HG02642 (cell line): ENCODE data around the gene BLVRA.
"Not testable (repeated sequence)": the region's sequence is repeated elsewhere in the genome, so short reads cannot be mapped to it uniquely, and the experiment has no call there.

ENCODE experiments used
- ATAC-seq: cut with Tn5 transposase; IDR thresholded peaks from one replicate; pipeline ENCODE4 v1.9.1; 2021; ENCODE audit warnings: mild to moderate bottlenecking; ENCODE audit not compliant: unreplicated experiment, poor library complexity

The BLVRA gene, protein sequence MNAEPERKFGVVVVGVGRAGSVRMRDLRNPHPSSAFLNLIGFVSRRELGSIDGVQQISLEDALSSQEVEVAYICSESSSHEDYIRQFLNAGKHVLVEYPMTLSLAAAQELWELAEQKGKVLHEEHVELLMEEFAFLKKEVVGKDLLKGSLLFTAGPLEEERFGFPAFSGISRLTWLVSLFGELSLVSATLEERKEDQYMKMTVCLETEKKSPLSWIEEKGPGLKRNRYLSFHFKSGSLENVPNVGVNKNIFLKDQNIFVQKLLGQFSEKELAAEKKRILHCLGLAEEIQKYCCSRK

DNA sequence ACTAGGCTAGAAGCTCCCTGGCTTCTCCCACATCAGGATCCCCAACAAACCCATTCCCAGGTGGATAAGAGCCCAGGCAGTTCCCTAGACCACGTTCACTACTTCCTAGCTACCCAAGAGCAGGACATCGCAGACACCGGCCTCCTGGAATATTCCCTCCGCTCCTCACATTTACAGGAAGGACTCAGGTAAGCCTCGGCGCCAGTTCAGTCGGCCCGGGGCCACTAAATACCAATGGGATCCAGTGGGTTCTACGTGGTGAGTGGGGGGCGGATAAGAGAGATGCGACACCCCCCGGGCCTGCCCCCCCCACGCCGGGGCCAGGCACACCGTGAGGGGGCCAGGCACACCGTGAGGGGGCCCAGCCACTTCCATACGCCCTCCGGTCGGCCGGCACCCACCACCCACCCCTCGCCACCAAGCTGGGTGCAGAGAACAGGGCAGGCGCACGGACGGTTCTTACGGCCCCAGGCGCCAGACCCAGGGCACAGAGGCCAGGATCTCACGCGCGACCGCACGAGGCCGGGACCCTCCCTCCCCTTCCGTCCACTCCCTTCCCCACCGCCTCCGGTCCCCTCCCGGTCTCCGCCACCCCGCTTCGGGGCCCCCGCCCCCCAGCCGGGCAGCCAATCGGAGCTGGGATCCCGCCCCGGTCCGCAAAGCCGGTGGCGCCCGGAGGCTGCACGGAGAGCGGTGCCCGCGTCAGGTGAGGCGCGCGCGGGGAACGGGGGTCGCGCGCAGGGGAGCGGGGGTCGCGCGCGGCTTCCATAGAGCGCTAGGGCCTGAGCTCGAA is at the start of gene BLVRA:
BLVRA (plus strand) TSS at position 652 of the 793 bp plus-strand sequence. CDS start 12,479 bp downstream, outside the sequence.
- ATAC-seq, result peak; percentile 79

GRCh38 chr7:43711503-43711902 is 47.0 kb upstream of the BLVRA start:
- no peak for ATAC-seq

DNA sequence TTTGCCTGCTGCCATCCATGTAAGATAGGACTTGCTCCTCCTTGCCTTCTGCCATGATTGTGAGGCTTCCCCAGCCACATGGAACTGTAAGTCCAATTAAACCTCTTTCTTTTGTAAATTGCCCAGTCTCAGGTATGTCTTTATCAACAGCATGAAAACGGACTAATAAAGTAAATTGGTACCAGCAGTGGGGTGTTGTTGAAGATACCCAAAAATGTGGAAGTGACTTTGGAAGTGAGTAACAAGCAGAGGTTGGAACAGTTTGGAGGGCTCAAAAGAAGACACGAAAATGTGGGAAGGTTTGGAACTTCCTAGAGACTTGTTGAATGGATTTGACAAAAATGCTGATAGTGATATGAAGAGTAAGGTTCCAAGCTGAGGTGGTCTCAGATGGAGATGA is 42.5 kb upstream of the BLVRA start:
- ATAC-seq, result not testable (repeated sequence)

- ATAC-seq, result no peak
Observed at GRCh38 chr7:43716598-43716997, 41.9 kb upstream of the BLVRA start.

DNA sequence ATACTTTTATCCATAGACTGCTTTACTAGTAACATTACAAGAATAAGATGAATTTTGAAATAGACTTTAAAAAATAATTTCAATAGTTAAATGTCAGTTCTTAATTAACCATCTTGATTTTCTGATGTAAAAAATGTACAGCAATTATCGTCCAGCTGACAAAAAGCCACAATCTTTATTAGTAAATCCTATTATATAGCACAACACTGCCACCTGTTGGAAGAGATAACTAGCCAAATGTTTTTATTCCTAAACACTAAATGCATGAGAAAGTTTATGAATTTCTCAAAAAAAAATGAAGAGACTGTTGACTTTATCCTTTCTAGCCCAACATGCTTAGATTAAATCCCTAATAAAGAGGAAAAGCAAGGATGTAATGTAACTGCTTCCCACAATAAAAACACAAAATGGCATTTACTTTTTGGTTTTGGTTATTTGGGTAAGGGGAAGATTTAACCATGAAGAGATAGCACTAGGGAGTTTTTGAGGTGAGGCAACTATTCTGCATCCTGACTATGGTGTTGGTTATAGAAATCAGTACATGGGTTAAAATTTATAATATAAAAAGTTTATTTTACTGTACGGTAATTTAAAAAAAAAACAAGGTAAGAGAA is 37.2 kb upstream of the BLVRA start:
- ATAC-seq, result no peak

DNA sequence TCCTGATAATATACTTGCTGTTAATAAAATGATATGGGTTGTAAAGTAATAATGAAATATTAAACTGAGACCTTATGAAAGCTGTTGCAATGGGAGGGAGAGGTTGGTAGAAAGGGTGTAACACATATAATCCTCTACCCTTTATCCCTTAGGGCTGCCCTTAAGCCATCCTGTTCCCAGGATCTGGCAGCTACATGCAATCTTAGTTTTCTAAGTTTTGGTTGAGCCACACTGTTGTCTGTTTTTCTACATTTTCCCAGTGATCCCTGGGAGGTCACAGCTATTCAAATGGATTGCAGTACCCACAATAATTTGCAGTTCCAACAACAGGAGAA is 35.5 kb upstream of the BLVRA start:
- no peak for ATAC-seq

DNA sequence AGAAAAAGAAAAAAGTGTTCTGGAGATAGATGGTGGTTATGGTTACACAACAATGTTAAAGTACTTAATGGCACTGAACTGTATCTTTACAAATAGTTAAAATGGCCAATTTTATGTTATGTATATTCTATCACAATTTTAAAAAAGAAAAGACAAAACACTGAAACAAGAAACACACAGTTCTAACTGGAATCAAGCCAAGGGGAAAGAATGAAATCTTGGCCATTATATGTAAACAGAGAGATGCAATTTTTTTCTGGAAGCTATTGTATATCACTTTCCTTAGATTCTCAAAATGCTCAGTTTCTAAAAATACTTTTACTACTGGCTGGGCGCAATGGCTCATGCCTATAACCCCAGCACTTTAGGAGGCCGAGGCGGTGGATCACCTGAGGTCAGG is 33.2 kb upstream of the BLVRA start:
- no peak for ATAC-seq

- no peak for ATAC-seq
Observed at GRCh38 chr7:43726466-43726865, 32.0 kb upstream of the BLVRA start.

GRCh38 chr7:43727003-43727402 is 31.5 kb upstream of the BLVRA start:
- ATAC-seq, result no peak

GRCh38 chr7:43727494-43727893 is 31.0 kb upstream of the BLVRA start:
- ATAC-seq, result no peak

DNA sequence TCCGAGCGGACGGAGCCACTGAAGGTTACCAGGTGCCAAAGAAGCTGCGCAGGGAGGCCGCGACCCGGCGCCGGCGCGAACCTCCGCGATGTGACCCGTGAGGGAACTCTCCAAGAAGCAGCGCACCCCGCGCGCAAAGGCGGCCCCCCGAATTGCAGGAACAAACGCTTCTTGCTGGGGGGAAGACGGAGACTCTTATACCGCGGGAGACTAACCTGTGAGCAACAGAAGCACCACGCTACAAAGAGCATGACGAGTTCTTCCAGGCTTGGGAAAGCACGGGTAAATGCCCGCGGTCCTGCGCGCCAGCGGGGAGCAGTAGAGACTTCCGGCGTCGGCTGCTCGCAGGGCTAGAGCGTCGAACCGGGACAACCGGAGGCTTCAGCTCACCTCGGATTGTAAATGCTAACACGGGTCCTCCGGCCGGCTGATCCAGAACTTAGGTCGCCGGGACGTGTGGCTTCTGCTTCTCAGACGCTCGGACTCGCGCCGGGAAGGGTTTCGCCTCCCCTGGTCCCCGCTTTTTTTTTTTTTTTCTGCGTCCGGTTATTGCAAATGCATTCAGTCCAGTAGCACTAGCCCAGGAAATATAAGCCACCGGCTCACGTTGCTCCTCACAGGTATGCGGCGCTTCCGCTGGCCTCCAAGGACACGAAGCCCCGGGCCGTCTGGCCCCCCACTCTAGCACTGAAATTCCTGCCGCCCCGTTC is 29.1 kb upstream of the BLVRA start, which contains the start of gene COA1:
COA1 (minus strand) TSS at position 310 of the 710 bp plus-strand sequence. CDS start 80,909 bp downstream, outside the sequence.
- peak; percentile 88 for ATAC-seq

DNA sequence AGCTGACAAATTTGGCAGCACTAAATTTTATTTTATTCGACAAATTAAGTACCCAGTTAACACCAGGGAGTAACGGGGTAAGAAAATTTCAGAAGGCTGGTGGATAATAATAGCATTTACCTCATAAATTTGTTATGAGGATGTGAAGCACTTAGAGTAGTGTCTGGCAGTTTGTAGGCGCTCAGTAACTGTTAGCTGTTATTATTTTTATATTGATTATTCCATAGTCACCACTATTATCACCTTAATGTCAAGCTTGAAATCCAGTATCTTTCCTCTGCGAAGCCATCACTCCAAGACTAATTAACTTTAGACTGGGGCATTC is 28.6 kb upstream of the BLVRA start:
- ATAC-seq, result no peak

DNA sequence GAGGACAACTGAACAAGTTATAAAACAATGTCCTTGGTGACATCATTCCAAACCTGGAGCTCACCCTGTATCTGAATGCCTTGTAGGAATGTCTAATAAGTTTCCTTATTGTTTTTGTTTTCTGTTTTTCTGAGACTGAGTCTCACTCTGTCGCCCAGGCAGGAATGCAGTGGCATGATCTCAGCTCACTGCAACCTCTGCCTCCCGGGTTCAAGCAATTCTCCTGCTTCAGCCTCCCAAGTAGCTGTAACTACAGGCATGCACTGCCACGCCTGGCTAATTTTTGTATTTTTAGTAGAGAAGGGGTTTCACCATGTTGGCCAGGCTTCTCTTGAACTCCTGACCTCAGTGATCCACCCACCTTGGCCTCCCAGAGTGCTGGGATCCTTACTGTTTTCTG is 27.0 kb upstream of the BLVRA start:
- not testable (repeated sequence) for ATAC-seq

GRCh38 chr7:43734575-43735332 is 23.7 kb upstream of the BLVRA start:
- not testable (repeated sequence) for ATAC-seq

- peak; percentile 26 for ATAC-seq
Observed at GRCh38 chr7:43735403-43735801, 23.1 kb upstream of the BLVRA start.

DNA sequence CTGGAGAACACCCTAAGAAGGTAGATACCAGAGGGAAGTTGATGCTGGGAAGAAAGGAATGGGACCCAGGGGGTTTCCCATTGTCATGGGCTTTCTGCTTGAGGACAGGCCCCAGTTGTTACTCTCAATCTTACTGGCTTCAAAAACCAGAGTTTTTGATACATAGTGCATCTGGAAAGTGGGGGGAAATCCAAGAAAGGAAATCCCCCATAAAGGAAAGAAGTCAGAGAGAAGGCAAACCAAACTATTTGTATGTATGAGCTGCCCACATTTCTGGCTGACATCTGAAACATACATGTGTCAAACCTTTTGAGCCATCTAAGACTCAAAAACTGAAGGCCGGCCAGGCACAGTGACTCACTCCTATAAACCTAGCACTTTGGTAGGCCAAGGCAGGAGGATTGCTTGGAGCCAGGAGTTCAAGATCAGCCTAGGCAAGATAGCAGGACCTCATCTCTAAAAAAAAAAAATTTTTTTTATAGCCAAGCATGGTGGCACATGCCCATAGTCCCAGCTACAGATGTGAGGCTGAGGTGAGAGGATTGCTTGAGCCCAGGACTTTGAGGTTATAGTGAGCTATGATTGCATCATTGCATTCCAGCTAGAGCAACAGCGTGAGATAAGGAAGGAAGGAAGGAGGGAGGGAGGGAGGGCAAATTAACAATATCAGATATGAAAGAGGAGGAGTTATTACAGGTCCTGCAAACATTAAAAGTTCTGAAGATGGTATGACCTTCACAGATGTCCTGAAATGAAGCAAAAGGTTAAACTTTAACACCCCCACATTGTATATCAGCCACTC is 22.5 kb upstream of the BLVRA start:
- ATAC-seq, result peak; percentile 75

- ATAC-seq, result no peak
Observed at GRCh38 chr7:43737467-43738127, 20.9 kb upstream of the BLVRA start.

DNA sequence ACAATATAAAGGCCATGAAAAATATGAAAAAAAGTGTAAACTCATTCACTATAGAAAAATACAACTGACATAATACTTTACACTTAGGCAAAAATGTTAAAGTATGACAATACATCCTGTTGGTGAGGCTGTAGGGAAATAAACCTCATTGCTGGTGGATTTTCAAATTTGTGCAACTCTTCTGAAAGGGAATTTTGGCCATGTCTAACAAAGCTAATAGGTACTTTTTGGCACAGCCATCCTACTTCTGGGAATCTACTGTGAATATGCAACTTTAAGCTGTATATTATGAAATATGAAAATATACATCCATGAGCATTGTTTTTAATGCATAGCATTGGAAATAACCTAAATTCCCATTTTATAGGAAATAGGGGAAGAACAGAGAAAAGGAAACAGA is 15.8 kb upstream of the BLVRA start:
- ATAC-seq, result no peak
